Loucy (cell line): ENCODE data around the gene NRXN3.

ENCODE experiments used
- CTCF ChIP-seq: fragments of 200-600 bp; sonication (generic); conservative IDR thresholded peaks from 2 replicates; pipeline ENCODE4 v1.5.1; 2014; ENCODE audit warnings: mild to moderate bottlenecking, antibody characterized with exemption, low read length
- EZH2phosphoT487 ChIP-seq: fragments of 200-600 bp; IDR thresholded peaks from 2 replicates; pipeline ENCODE4 v1.6.1; 2018; ENCODE audit warnings: antibody characterized with exemption, mild to moderate bottlenecking, moderate library complexity, borderline replicate concordance

- TF ChIP-seq CTCF (no peak), EZH2phosphoT487 (no peak)
Observed at GRCh38 chr14:79248126-79248525, 1078.0 kb downstream of the NRXN3 start.
